ENCODE data around the gene SLC39A5.

The SLC39A5 gene

DNA sequence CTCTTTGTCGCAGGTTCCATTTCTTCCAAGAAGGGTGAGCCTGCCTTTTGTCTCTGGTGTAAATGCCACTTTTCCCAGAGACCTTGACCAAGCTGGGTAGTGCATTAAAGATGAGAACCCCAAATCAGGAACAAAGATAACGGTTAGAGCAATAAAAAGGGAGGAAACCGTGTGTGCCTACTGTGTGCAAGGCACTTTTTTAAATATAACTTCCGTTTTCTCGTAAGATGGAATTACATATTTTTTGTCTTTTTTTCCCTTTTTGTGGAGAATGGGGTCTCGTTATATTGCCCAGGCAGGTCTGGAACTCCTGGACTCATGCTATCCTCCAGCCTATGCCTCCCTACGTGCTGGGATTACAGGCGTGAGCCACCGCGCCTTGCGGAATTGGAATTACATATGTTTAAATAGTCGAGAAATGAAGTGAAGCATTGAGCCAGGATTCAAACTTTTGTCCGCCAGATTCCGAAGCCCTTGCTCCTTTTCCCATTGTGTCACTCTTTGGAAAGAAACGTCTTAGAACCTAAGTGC, 6.2 kb upstream of the SLC39A5 start:
- TF ChIP-seq CTCF (IDR thresholded peaks at IDR 0.05; ENCODE audit: insufficient read depth, low read length, poor library complexity, severe bottlenecking): no peak
- H3K27me3 ChIP-seq (replicated peaks; ENCODE audit: control insufficient read depth, insufficient read depth, low read length): no peaks in the 10 kb centered on the region
- peaks cover 2% of the 10 kb centered on the region; the same call in 1 of the 2 replicates for H3K36me3 ChIP-seq (ENCODE audit: control insufficient read depth, insufficient read depth, low read length)
- peak overlapping the region; percentile 38 for H3K4me3 ChIP-seq (replicated peaks; ENCODE audit: low read depth, low read length)
- no peak for DNase-seq (ENCODE audit: extremely low read depth, insufficient read length)

- TF ChIP-seq CTCF (IDR thresholded peaks at IDR 0.05; ENCODE audit: insufficient read depth, low read length, poor library complexity, severe bottlenecking): peak; percentile 81
- DNase-seq (ENCODE audit: extremely low read depth, insufficient read length): peak; percentile 97
- Histone ChIP-seq H3K36me3 (ENCODE audit: control insufficient read depth, insufficient read depth, low read length) (peaks cover 2% of the 10 kb centered on the region), H3K4me3 (replicated peaks; ENCODE audit: low read depth, low read length) (peak within 1 kb of the TSS; percentile 74), H3K27me3 (replicated peaks; ENCODE audit: control insufficient read depth, insufficient read depth, low read length) (no peaks in the 10 kb centered on the region)
Measured at GRCh38 chr12:56224102-56224701, 5.6 kb upstream of the SLC39A5 start, which contains the start of gene NABP2. Gene NABP2, plus strand, starts transcription at chr12:56224342. Its CDS starts 515 bp downstream, at chr12:56224857.

DNA sequence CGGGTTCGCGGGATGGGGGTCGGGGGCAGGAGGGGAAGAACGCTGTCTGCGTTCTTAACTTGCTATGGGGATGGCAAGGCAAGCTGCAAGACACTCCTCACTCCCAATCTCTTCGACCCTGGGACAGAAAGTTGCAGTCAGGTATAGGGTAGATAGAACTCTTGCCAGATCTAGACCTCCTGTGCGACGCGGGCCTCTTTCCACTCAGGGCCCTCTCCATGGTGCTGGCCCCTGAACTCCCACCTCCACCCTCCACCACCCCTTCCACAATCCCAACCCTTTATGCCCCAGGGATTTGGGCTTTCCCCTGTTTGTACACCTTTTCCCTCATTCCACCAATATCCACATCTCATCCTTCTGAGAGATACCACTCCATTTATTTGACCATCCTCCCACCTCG, 4.9 kb upstream of the SLC39A5 start:
- Histone ChIP-seq H3K36me3 (ENCODE audit: control insufficient read depth, insufficient read depth, low read length) (peaks cover 2% of the 10 kb centered on the region), H3K27me3 (replicated peaks; ENCODE audit: control insufficient read depth, insufficient read depth, low read length) (no peaks in the 10 kb centered on the region), H3K4me3 (replicated peaks; ENCODE audit: low read depth, low read length) (peak overlapping the region; percentile 74)
- no peak for TF ChIP-seq CTCF (IDR thresholded peaks at IDR 0.05; ENCODE audit: insufficient read depth, low read length, poor library complexity, severe bottlenecking)
- no peak for DNase-seq (ENCODE audit: extremely low read depth, insufficient read length)

DNA sequence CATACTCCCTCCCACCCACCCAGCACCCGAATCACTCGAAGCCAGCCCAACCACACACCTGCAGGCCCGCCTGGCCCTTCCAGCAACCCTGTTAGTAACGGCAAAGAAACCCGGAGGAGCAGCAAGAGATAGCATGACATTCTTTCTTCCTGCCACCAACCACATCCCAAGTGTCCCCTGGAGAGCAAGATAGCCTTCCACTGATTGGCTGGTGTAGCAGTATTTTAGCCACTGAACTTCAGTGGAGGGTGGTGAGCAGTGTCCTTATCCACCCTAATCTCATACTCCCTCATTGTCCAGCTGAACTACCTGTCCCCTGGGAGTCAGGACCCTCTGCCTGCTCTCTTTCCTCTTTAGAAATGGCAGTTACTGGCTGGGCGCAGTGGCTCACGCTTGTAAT, 769 bp upstream of the SLC39A5 start:
- no peak for DNase-seq (ENCODE audit: extremely low read depth, insufficient read length)
- H3K36me3 ChIP-seq (ENCODE audit: control insufficient read depth, insufficient read depth, low read length): peaks cover 2% of the 10 kb centered on the region
- TF ChIP-seq CTCF (IDR thresholded peaks at IDR 0.05; ENCODE audit: insufficient read depth, low read length, poor library complexity, severe bottlenecking): no peak

DNA sequence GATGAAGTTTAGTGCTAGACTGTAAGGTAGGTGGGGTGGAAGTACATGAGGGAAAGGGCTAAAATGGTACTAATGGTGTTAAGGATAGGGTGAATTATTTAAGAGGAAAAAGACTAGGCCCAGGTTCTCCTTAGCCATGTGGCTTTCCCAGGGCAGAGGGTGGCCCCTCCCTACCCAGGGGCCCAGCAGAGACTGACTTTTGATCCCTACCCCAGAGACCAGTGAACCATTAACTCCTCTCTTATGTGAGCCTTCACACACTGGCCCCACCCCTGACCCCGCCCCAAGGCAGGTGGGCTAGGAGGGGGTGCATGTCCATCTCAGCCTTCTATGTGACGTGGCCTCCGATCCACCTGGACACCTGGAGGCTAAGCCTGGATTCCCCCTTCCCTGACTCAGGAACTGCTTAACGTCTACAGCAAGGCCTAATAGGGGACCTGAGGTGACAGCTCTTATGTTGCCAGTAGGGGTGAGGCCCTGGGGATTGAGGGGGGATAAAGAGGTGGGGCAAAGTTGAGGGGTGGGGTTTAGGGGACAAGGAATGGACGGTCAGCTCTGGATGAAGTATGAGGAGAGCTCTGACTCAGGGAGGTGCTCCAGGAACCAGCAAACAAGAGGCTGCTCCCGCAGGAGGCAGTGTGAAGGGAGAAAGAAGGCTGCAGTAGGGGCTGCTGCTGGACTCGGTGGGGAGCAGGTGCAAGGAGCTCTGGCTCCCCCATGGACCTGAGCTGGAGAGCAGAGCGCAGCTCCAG, 757 bp downstream of the SLC39A5 start:
- no peak for TF ChIP-seq CTCF (IDR thresholded peaks at IDR 0.05; ENCODE audit: insufficient read depth, low read length, poor library complexity, severe bottlenecking)
- H3K36me3 ChIP-seq (ENCODE audit: control insufficient read depth, insufficient read depth, low read length): peaks cover 2% of the 10 kb centered on the region

More for the DNA sequence above, 769 bp upstream of the SLC39A5 start:
- no peak overlapping the region for H3K4me3 ChIP-seq (replicated peaks; ENCODE audit: low read depth, low read length)
- no peaks in the 10 kb centered on the region for H3K27me3 ChIP-seq (replicated peaks; ENCODE audit: control insufficient read depth, insufficient read depth, low read length)

More for the DNA sequence above, 757 bp downstream of the SLC39A5 start:
- Histone ChIP-seq H3K27me3 (replicated peaks; ENCODE audit: control insufficient read depth, insufficient read depth, low read length) (no peaks in the 10 kb centered on the region), H3K4me3 (replicated peaks; ENCODE audit: low read depth, low read length) (no peak overlapping the region)
- DNase-seq (ENCODE audit: extremely low read depth, insufficient read length): no peak

Measured in GM06990 (cell line).